Activated T-helper 1 cell treated with anti-CD3 and anti-CD28 coated beads, Interleukin-12 subunit alpha, Interleukin-12 subunit beta, Interleukin-2, Interleukin-4 antibody, amounts not matched to agents 30 ng/mL and 10 ng/mL and 1 ng/mL, durations not matched to agents 14 hours and 24 hours and 36 hours (primary cell): Measurements from ENCODE around the gene TPD52L1. TPM values are rescaled to one million over a fixed set of nuclear protein-coding genes. Genes with fewer than 3 reads are reported as not detected.

Experiments used
- DNase-seq: peaks from one replicate; pipeline ENCODE4 v3.0.0; 2021; ENCODE audit warnings: low spot score
- H3K27ac Mint-ChIP-seq: one replicate; pipeline ENCODE4 v1.8.0; 2021; ENCODE audit warnings: mild to moderate bottlenecking, mixed read lengths
- H3K27me3 Mint-ChIP-seq: one replicate; pipeline ENCODE4 v1.8.0; 2022; ENCODE audit warnings: mild to moderate bottlenecking, moderate library complexity, mixed read lengths; ENCODE audit not compliant: insufficient read depth
- H3K36me3 Mint-ChIP-seq: one replicate; pipeline ENCODE4 v1.8.0; 2021; ENCODE audit warnings: low read depth, mixed read lengths
- H3K4me1 Mint-ChIP-seq: one replicate; pipeline ENCODE4 v1.8.0; 2021; ENCODE audit warnings: low read depth, mixed read lengths
- H3K4me3 Mint-ChIP-seq: one replicate; pipeline ENCODE4 v1.8.0; 2021; ENCODE audit warnings: mild to moderate bottlenecking, moderate library complexity, mixed read lengths
- H3K9me3 Mint-ChIP-seq: one replicate; pipeline ENCODE4 v1.8.0; 2021; ENCODE audit warnings: mixed read lengths
- intact Hi-C: fragments of 100-400 bp; cut with micrococcal nuclease; formaldehyde crosslinking; loops from one replicate; pipeline ENCODE4 v1.15.1; 2024
- total RNA-seq: library from RNA; stranded (reverse); gene quantifications from 2 replicates; pipeline ENCODE4 v1.2.3, GENCODE V29; 2022

TPD52L1 gene
- total RNA-seq, 1 donor from 2014 or later = 0.29 TPM

DNA sequence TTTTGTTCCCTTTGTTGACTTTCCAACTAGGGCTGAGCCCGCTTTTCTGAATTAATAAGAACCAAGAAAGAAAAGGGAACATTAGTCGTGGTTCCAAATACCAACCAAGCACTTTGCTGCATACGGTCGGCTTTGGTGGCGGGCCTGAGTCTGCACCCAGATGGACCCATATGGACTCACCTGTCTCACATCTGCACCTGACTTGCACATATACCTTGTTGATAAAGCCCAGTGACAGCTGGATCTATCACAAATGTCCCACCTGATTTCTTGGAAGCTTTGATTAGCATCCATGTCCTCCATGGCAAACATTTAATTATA is 39.0 kb downstream of the TPD52L1 start:
- H3K36me3 Mint-ChIP-seq = no peaks in the 10 kb centered on the region
- intact Hi-C loops = loop anchor here (5.0 kb wide), 3 partner anchors 110 to 575 kb away; partner anchors contain the start of genes HDDC2 and HEY2
- no peaks in the 10 kb centered on the region for H3K9me3 Mint-ChIP-seq
- peaks cover 8% of the 10 kb centered on the region for H3K4me1 Mint-ChIP-seq
- peaks cover 9% of the 10 kb centered on the region for H3K27me3 Mint-ChIP-seq
- no peak for DNase-seq
- H3K27ac Mint-ChIP-seq = no peak overlapping the region
- H3K4me3 Mint-ChIP-seq = no peak overlapping the region

DNA sequence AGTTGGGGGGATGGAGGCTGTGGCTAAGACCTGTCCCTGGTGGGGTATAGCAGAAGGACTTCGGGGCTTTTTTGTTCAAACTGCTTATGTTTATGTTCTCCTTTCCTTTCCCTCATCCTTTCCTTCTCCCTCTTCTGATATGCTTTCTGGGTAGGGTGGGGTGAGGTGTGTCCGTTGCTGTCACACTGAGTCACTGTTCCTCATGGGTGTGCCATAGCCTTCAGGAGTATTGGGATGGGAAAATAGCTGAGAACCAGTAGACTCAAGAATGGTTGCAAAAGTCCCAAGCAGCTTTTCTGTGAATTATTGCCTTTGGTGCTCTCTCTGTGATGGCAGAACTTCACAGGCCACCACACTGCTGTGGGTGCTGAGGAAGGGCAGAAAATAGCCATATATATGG is 39.6 kb downstream of the TPD52L1 start:
- Mint-ChIP-seq H3K9me3 (no peaks in the 10 kb centered on the region), H3K4me1 (peaks cover 8% of the 10 kb centered on the region), H3K27me3 (peaks cover 9% of the 10 kb centered on the region), H3K36me3 (no peaks in the 10 kb centered on the region), H3K27ac (no peak overlapping the region), H3K4me3 (no peak overlapping the region)
- no peak for DNase-seq
- intact Hi-C loops = loop anchor here (5.0 kb wide), 3 partner anchors 109 to 574 kb away; partner anchors contain the start of genes HDDC2 and HEY2

DNA sequence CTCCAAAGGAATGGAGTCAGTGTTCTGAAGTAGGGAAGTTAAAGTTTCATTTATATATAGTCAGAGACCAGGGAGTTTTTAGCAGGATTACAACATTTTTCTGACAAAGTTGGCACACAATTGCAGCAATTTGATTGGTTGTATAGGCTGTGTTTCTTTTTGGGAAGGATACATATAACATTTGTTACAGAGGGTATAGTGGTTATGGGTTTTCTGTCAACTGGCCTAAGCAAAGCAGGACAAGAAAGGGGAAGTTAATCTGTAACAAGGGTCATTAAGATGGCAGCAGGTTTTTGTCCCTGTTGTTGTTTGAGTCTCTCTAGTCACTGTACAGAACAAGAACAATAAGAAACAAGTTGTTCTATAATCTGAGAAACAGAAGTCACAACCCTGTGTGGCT is 41.4 kb downstream of the TPD52L1 start:
- H3K4me1 Mint-ChIP-seq = peaks cover 8% of the 10 kb centered on the region
- no peak overlapping the region for H3K27ac Mint-ChIP-seq
- peaks cover 5% of the 10 kb centered on the region for H3K27me3 Mint-ChIP-seq
- intact Hi-C loops = loop anchor here (5.0 kb wide), 3 partner anchors 107 to 572 kb away; partner anchors contain the start of genes HDDC2 and HEY2
- no peaks in the 10 kb centered on the region for H3K9me3 Mint-ChIP-seq
- no peak overlapping the region for H3K4me3 Mint-ChIP-seq
- DNase-seq = no peak
- no peaks in the 10 kb centered on the region for H3K36me3 Mint-ChIP-seq

DNA sequence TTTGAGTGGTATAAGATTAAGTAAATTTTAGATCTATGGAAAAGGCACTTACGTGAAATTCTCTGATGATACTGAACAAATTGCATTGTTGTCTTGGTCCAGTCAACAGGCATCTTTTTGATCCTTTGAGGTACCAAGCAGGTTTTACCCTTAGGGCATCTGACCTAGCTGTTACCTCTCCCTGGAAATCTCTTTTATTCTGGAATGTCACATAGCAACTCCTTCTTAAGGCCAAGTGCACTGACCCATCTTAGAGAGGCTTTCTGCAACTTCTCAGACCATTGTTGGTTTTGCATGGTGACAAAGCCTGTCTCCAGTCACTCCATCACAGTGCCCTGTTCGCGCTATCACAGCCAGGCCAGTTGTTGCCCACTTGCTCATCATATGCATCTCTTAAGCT is 42.0 kb downstream of the TPD52L1 start:
- intact Hi-C loops = no loop called here
- Mint-ChIP-seq H3K27ac (no peak overlapping the region), H3K27me3 (peaks cover 6% of the 10 kb centered on the region), H3K36me3 (no peaks in the 10 kb centered on the region), H3K4me3 (no peak overlapping the region), H3K9me3 (no peaks in the 10 kb centered on the region), H3K4me1 (peaks cover 8% of the 10 kb centered on the region)
- DNase-seq = no peak

DNA sequence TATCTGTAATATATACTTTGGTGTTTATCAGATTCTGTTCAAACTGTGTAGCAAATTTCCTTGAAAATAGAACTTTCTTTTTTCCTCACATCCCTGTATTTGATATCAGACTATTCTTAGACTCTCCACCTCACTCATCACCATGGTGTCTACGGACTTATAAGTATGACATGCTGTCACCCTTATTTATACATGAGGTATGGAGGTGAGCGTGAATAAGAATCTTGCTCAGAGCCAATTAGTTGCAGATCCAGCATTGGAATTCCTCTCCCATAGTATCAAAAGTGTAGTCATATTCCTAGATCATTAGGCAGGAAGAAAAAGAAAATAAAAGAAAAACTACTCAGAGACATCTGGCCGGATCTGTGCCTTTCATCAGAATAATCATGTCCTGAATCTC is 43.0 kb downstream of the TPD52L1 start:
- intact Hi-C loops = no loop called here
- Mint-ChIP-seq H3K36me3 (no peaks in the 10 kb centered on the region), H3K4me1 (peaks cover 8% of the 10 kb centered on the region), H3K27me3 (peaks cover 10% of the 10 kb centered on the region), H3K9me3 (no peaks in the 10 kb centered on the region), H3K27ac (no peak overlapping the region), H3K4me3 (no peak overlapping the region)
- no peak for DNase-seq

DNA sequence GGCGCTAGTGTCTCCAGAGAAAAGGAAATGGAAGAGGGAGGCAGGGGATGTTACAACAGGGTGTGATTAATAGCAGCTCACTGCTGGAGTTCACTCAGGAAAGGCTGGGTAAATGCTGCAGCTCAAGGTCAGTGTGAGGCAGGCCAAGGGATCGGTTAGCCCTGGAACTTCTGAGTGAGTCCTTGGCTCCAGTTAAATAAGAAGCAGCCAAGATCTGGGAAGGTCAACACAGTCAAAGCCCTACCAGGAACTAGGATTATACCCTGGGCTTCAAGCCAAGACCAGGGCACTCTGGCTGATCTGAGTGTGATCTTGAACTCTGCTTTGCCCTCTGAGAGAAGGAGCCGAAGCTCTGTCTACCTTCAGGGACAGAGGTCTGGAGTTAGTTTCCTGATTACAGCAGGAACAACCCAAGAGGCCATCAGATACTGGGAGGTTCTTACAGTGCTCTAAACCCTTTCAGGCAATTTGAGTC is 44.3 kb downstream of the TPD52L1 start:
- H3K36me3 Mint-ChIP-seq = no peaks in the 10 kb centered on the region
- intact Hi-C loops = no loop called here
- DNase-seq = no peak

DNA sequence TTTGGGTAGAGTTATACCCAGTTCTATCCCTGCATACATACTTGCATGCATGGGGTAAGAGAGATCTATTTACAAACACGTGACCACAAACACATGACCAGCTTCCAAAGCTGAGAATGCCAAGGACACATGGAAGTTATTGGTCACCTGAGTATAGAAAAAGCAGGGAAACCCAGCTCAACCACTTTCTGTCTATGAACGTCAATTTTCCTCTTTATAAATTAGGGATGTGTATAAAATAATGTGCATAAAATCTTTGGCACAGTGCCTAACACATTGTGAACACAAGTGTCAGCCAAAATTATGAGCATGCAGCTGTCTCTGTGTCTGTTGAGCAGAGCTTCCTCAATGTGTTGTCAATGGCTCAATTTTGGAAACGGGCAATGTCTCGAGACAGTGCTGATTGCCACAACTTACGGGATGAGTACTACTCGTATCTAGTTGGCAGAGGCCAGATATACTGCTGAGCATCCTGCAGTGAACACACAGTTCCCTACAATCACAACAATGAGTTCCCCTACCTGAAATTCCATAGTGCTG is 44.9 kb downstream of the TPD52L1 start:
- H3K4me1 Mint-ChIP-seq = no peaks in the 10 kb centered on the region
- no peak overlapping the region for H3K27ac Mint-ChIP-seq
- no peak overlapping the region for H3K4me3 Mint-ChIP-seq
- peaks cover 12% of the 10 kb centered on the region for H3K27me3 Mint-ChIP-seq
- no peak for DNase-seq
- no peaks in the 10 kb centered on the region for H3K36me3 Mint-ChIP-seq
- H3K9me3 Mint-ChIP-seq = no peaks in the 10 kb centered on the region
- intact Hi-C loops = no loop called here

More for the DNA sequence above, 44.3 kb downstream of the TPD52L1 start:
- Mint-ChIP-seq H3K27ac (no peak overlapping the region), H3K9me3 (no peaks in the 10 kb centered on the region), H3K4me1 (peaks cover under 1% of the 10 kb centered on the region), H3K27me3 (peaks cover 9% of the 10 kb centered on the region), H3K4me3 (no peak overlapping the region)

DNA sequence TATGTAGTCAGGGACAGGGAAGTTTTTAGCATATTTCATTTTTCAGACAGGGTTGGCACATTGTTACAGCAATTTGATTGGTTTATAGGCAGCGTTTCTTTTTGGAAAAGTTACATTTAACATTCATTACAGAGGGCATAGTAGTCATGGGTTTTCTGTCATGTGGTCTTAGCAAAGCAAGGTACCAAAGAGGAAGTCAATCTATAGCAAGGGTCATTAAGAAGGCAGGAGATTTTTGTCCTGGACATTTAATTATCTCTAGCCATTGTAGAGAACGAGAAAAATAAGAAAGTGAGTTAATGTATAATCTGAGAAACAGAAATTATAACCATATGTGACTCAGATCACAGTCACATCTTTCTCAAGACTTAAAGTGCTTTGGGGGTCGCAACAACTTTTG is 47.4 kb downstream of the TPD52L1 start:
- H3K27me3 Mint-ChIP-seq = peaks cover 13% of the 10 kb centered on the region
- H3K4me3 Mint-ChIP-seq = no peak overlapping the region
- no peak for DNase-seq
- H3K9me3 Mint-ChIP-seq = no peaks in the 10 kb centered on the region
- H3K4me1 Mint-ChIP-seq = no peaks in the 10 kb centered on the region
- H3K27ac Mint-ChIP-seq = no peak overlapping the region
- intact Hi-C loops = no loop called here
- no peaks in the 10 kb centered on the region for H3K36me3 Mint-ChIP-seq

DNA sequence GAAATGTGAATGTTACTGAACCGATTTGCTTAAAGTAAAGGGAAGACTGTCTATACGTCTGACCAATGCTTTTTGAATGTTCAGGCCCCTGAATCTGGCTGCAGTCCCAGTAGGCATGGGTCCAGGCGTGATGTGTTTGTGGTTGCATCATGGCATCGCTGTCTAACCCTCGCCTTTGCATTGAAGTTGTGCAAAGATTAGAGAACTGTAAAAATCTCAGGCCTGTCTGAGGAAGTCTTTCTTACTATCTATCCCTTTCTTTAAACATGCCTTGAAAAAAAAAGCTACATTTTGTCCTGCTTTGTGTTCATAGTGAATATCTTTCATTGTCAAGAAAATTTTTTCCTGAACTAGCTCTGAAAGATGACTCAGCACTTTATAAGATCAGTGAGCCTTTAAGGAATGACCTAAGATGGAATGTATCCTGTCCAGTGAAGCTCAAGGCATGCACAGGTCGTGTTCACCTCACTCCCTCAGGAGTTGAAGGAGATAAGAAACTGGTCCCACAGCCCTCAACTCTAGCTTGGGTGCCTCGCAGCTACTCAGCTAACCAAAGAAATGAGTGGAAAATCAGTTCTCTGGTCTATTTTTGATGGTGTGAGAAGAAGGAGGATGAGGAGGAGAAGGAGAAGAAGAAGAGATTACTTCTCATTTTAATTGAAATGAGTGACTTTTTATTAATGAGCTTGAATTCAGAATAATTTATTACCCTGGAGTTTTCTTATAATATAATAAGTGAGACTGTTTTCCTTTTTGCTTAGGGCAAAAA is 48.6 kb downstream of the TPD52L1 start:
- Mint-ChIP-seq H3K36me3 (no peaks in the 10 kb centered on the region), H3K27ac (no peak overlapping the region), H3K4me1 (no peaks in the 10 kb centered on the region), H3K27me3 (peaks cover 13% of the 10 kb centered on the region), H3K4me3 (no peak overlapping the region), H3K9me3 (no peaks in the 10 kb centered on the region)
- DNase-seq = no peak
- intact Hi-C loops = no loop called here

DNA sequence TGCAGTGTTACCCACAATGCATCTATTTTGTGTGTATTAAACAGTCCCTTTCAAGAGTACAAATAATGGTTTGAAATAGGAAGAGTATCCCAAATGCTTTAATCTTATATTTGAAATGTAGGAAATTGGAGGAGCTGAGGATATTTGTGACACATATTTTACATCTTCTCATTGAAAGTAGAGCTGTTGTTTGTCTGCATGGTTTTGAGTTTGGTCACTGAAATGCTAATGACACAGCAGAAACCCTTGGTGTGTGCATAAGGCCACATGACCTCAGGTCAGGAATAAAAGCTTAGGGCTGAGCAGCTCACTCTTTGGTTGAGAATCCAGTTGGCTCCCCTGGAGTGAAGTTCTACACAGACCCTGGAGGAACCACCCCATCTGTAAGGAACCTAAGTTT is 49.8 kb downstream of the TPD52L1 start:
- intact Hi-C loops = no loop called here
- peaks cover 16% of the 10 kb centered on the region for H3K27me3 Mint-ChIP-seq
- H3K9me3 Mint-ChIP-seq = no peaks in the 10 kb centered on the region
- no peaks in the 10 kb centered on the region for H3K36me3 Mint-ChIP-seq
- no peak overlapping the region for H3K4me3 Mint-ChIP-seq
- H3K4me1 Mint-ChIP-seq = no peaks in the 10 kb centered on the region
- no peak overlapping the region for H3K27ac Mint-ChIP-seq
- DNase-seq = no peak

DNA sequence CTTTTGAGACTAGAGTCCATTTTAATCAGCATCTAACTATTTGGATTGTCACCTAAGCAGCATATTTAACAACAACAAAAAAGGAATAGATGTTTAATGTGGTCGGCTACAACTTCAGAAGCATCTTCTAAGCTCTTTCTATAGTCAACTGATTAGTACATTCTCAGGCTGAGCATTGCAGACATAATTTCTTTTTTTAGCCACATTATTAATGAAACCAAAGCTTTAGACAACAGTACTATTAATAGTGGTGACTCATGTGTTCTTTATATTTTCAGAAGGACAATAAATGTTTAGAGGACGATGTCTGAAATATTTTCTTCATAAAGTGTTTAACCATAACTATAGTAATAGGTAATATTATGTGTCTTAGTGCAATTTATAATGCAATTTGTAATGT is 52.4 kb downstream of the TPD52L1 start:
- no peak for DNase-seq
- Mint-ChIP-seq H3K9me3 (no peaks in the 10 kb centered on the region), H3K4me3 (no peak overlapping the region), H3K4me1 (no peaks in the 10 kb centered on the region), H3K27me3 (peaks cover 11% of the 10 kb centered on the region), H3K36me3 (no peaks in the 10 kb centered on the region), H3K27ac (no peak overlapping the region)
- intact Hi-C loops = no loop called here

DNA sequence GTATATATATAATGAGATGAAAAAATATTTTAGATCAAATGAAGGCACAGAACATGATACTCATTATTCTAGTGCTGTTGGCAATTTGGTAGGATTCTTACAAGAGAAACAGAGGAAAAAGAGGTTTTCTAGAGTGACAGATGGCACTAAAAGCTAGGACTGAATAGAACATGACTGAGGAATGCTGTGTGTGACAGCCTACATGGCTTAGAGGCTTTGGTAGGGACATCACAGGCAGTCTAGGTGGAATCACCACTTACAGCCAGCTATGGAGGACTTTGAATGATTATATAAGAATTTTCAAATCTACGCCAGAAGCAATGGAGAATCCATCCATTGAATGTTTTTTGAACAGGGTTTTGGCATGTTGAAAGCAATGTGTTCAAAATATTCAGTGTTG is 52.8 kb downstream of the TPD52L1 start:
- Mint-ChIP-seq H3K27me3 (peaks cover 9% of the 10 kb centered on the region), H3K4me1 (no peaks in the 10 kb centered on the region), H3K36me3 (no peaks in the 10 kb centered on the region), H3K4me3 (no peak overlapping the region), H3K9me3 (no peaks in the 10 kb centered on the region), H3K27ac (no peak overlapping the region)
- intact Hi-C loops = no loop called here
- DNase-seq = no peak

DNA sequence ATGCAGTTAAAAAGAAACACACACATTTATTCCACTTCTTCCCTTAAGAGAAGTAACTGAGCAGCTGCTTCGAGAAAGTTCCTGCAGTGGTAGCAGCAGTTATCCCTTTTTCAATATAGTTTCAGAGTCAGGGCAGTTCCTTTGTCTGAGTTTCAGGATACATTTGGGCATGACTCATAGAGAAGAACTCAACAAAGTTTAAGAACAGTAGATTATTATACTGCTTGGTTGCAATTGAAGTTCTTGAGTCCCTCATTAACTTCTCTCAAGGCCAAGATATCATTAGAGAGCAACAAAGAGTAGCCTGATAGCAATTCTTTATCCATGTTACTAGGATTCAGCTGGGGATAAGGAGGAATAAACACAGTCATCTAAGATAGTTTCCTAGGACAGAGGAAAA is 54.4 kb downstream of the TPD52L1 start:
- Mint-ChIP-seq H3K27me3 (peaks cover 9% of the 10 kb centered on the region), H3K4me3 (no peak overlapping the region), H3K4me1 (no peaks in the 10 kb centered on the region), H3K9me3 (no peaks in the 10 kb centered on the region), H3K36me3 (no peaks in the 10 kb centered on the region), H3K27ac (no peak overlapping the region)
- DNase-seq = no peak
- intact Hi-C loops = no loop called here
